Occipital lobe (tissue), 2 donors: ENCODE results near the gene MLLT6. TPM values are rescaled to one million over a fixed set of nuclear protein-coding genes. Genes with fewer than 3 reads are reported as not detected.

Experiments used
- DNase-seq: peaks from one replicate; lab custom pipeline; 2025; lab: John Stamatoyannopoulos, UW
- total RNA-seq: library from RNA; depleted of rRNA; stranded (reverse); fragments of >200 nt; gene quantifications from one replicate; pipeline ENCODE4 v1.2.3, GENCODE V29; 2014

MLLT6 gene
- total RNA-seq, 1 donor from 2014 or later: 18.4 TPM

DNA sequence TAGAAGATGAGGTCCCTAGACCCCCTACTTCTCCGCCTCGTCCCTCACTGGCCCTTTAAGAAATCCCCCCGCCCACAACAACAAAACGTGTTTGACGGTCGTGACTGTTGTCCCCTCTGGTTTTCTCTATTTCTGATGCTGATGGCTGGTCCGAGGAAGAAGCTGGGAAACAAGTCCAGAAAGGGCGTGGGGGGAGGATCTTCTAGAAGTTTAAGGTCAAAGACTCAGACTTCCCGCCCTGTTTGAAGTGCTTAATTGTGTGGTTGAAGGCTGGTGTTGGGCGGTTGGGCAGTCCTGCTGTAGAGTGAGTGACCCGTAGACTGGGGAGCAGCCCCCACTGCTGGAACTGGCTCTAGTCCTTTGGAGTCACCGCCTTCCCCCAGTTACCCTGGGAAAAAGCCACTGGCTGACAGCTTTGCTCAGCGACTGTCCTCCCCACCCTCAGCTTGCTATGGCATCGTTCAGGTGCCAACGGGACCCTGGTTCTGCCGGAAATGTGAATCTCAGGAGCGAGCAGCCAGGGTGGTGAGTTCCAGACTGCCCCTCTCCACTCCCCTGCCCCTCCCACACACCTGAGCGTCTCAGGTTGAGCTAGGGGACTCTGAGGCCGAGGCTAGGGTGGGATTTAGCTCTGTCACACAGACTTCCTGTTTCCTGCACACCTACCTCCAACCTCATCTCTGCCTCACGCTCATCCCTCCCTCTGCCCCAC, 1.6 kb downstream of the MLLT6 start:
- DNase-seq: no peak

GRCh38 chr17:38707678-38708351, 2.7 kb downstream of the MLLT6 start:
- DNase-seq: no peak

DNA sequence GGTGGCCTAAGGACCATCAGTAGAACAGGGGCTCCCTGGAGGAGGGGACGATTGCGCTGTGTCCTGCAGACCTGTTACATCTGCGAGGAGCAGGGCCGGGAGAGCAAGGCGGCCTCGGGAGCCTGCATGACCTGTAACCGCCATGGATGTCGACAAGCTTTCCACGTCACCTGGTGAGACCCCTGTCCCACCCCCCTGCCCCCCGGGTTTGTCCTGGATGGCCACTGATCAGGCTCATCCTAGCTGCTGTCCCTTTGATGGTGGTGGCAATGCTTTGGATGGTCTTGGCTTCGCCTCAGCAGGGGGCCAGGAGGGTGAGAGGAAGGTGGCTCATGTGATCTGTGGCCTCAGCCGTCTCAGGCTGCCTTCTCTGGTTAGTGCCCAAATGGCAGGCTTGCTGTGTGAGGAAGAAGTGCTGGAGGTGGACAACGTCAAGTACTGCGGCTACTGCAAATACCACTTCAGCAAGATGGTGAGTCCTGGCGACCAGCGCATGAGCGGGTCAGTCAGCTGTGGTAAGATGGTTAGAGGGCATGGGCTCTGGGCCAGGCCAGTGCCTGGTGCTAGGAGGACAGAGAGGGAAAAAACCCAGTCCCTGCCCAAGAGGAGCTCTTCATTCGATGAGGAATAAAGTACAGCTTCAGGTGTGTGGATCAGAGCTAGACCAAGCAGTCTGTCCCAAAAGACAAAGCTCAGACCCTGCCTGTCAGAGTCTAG, 4.2 kb downstream of the MLLT6 start:
- DNase-seq: no peak

- no peak for DNase-seq
These were observed 5.0 kb downstream of the MLLT6 start for GRCh38 chr17:38709864-38710603.

DNA sequence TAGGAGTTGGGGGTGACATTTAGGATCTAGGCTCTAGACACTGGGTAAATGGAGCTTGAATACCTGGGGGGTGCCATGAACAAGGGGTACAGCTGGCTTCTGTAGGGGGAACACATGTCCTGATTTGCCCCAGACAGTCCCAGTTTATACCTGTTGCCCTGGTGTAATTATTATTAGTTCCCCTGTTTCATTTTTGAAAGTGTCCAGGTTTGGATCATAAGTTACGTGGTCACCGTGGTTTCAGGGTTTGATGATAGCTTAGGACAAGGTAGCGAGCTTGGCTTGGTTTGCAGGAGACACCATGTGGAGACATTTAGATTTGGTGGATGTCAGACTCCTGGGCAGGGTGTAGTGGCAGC, 5.5 kb downstream of the MLLT6 start:
- no peak for DNase-seq

- DNase-seq: no peak
These were observed 5.9 kb downstream of the MLLT6 start for GRCh38 chr17:38710985-38711384.

DNA sequence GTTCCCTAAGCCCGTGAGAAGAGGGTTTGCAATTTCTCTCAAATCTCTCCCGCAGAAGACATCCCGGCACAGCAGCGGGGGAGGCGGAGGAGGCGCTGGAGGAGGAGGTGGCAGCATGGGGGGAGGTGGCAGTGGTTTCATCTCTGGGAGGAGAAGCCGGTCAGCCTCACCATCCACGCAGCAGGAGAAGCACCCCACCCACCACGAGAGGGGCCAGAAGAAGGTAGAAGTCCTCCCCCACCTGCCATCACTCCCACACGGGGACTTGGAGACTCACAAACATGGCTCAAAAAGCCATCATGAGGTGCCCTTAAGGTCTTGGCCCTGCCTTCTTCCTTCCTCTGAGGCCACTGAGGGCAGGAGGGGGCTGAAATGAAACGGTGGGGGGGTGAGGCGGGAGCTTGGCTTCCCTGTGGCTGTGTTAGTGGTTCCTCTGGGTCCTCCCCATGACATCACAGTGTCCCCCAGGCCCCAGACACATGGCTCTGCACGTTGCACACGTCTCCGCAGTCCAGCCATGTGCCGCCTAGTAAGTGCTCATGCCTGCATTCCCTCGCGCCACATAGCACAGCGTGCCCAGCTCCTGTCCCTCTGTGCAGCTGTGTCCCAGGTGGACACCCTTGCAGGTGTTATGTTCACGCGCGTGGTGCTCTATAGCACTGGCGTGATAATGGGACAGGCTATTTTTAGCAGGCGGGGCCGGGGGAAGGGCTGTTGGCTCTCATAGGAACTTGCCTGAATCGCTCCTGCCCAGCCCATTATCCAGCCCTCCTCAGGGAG, 6.9 kb downstream of the MLLT6 start:
- no peak for DNase-seq

GRCh38 chr17:38712593-38712992, 7.5 kb downstream of the MLLT6 start:
- DNase-seq: no peak

DNA sequence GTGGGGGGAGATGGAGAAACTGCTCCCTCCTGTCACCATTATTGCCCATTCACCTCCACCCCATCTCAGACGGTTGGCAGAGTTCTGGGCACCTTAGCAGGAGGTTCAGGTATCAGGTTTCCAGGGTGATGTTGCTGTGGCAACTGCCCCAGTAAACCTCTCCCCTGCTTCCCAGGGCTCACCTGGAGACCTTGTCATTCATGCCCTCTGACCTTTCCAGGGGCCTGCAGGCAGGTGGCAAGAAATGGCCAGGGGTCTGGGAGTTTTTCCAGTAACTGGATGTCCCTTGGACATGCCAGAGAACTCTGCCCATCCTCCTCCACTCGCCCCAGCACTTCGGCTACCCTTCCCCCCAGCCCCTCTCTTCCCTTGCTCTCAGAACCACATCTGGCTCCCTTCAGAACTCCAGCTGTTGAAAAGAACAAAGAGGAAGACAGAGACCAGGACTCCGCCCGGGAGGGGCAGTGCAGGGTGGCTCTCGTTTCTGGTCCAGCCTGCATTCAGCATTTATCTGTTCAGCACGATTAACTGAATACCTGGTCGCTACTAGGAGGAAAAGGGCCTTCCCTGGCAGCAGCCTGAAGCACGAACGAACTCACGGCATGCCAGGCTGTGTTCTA, 8.5 kb downstream of the MLLT6 start:
- no peak for DNase-seq

DNA sequence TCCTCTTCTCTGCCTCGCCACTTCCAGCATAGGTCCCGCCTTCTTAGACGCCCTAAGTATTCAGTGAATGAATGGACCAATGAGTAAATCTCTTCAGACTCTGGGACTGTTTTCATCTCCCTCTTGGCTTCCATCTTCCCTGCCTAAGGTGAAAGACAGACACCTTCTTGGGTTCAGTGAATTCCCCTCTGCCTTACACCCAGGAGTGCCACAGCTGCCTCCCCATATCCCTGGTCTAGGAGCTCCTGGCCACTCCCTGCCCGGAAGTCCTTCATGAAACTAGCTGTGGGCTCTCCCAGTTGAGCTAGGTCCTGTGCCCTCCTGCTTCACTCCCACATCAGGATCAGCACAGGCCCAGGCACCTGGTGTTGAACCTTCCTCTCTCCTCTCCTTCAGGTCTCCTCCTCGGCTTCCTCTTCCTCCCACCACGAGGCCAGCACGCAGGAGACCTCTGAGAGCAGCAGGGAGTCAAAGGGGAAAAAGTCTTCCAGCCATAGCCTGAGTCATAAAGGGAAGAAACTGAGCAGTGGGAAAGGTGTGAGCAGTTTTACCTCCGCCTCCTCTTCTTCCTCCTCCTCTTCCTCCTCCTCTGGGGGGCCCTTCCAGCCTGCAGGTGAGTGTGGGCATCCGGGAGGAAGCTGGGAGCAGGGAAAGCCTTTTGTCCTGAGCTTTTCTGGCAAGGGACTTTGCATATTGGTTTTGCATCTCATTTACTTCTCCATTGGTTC, 10.3 kb downstream of the MLLT6 start:
- DNase-seq: no peak

DNA sequence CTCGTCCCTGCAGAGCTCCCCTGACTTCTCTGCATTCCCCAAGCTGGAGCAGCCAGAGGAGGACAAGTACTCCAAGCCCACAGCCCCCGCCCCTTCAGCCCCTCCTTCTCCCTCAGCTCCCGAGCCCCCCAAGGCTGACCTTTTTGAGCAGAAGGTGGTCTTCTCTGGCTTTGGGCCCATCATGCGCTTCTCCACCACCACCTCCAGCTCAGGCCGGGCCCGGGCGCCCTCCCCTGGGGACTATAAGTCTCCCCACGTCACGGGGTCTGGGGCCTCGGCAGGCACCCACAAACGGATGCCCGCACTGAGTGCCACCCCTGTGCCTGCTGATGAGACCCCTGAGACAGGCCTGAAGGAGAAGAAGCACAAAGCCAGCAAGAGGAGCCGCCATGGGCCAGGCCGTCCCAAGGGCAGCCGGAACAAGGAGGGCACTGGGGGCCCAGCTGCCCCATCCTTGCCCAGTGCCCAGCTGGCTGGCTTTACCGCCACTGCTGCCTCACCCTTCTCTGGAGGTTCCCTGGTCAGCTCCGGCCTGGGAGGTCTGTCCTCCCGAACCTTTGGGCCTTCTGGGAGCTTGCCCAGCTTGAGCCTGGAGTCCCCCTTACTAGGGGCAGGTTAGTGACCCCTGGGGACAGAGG, 11.4 kb downstream of the MLLT6 start:
- DNase-seq: no peak

GRCh38 chr17:38717139-38717745, 12.2 kb downstream of the MLLT6 start:
- no peak for DNase-seq

GRCh38 chr17:38719289-38719942, 14.3 kb downstream of the MLLT6 start:
- no peak for DNase-seq

DNA sequence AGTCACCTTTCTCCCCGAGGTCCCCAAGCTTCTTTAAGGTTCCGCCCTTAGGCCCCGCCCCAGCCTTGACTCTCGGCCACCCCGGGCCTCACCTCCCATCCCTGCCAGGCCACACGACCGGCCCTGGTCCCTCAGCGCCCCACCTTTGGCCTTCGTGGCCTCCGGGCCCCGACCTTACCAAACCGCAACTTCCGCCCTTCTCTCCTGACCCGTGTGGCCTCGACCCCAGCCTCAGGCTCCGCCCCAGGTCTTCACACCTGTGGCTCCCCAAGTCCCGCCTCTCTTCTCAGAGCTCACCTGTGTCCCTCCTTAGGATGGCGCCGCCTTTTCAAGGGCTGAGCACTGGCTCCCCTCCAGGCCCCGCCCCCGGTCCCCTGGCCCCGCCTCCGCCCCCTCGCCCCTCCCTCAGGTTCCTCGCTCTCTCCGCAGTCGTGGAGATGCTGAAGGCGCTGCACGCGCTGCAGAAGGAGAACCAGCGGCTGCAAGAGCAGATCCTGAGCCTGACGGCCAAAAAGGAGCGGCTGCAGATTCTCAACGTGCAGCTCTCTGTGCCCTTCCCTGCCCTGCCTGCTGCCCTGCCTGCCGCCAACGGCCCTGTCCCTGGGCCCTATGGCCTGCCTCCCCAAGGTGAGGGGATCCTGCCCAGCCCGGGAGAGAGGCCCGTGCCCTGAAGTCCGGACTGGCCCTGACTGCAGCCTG, 15.0 kb downstream of the MLLT6 start:
- no peak for DNase-seq

GRCh38 chr17:38720941-38721340, 15.9 kb downstream of the MLLT6 start:
- no peak for DNase-seq

GRCh38 chr17:38721802-38722201, 16.7 kb downstream of the MLLT6 start:
- DNase-seq: no peak

- peak; percentile 72 for DNase-seq
These were observed 19.4 kb downstream of the MLLT6 start for GRCh38 chr17:38724337-38724988.
